SK-MEL-5 (cell line): Measurements from ENCODE around the gene CTNNA3. TPM values are rescaled to one million over a fixed set of nuclear protein-coding genes. Genes with fewer than 3 reads are reported as not detected.

Source experiments
- DNase-seq: peaks from one replicate; pipeline ENCODE4 v3.0.0-alpha.2; 2016; ENCODE audit warnings: low read depth, low spot score
- in situ Hi-C: cut with HindIII; loops from 2 replicates; pipeline ENCODE4 v1.10.0; 2016; ENCODE audit warnings: low sequenced_read_pairs, high pct_unique_total_duplicates, low pct_unique_long_range_greater_than_20kb
- total RNA-seq: library from RNA; depleted of rRNA; stranded (reverse); fragments of >200 nt; shearing (Covaris generic); gene quantifications from 2 replicates; pipeline ENCODE4 v1.2.3, GENCODE V29; 2014

CTNNA3 gene
- total RNA-seq, 1 experiment from 2014 or later: not detected

- in situ Hi-C loops: no loop called here
- DNase-seq: no peak
These were observed 923.2 kb downstream of the CTNNA3 start for GRCh38 chr10:66772548-66773471.

- no peak for DNase-seq
- in situ Hi-C loops: no loop called here
These were observed 928.3 kb downstream of the CTNNA3 start for GRCh38 chr10:66767707-66768106.

GRCh38 chr10:66762218-66762729 is 933.7 kb downstream of the CTNNA3 start:
- in situ Hi-C loops: no loop called here
- no peak for DNase-seq

- in situ Hi-C loops: no loop called here
- no peak for DNase-seq
These were observed 935.1 kb downstream of the CTNNA3 start for GRCh38 chr10:66760941-66761340.

GRCh38 chr10:66755474-66755873 is 940.5 kb downstream of the CTNNA3 start:
- in situ Hi-C loops: no loop called here
- no peak for DNase-seq

- in situ Hi-C loops: no loop called here
- no peak for DNase-seq
These were observed 943.3 kb downstream of the CTNNA3 start for GRCh38 chr10:66752714-66753113.

- no peak for DNase-seq
- in situ Hi-C loops: no loop called here
These were observed 947.8 kb downstream of the CTNNA3 start for GRCh38 chr10:66748217-66748616.

GRCh38 chr10:66747451-66747850 is 948.5 kb downstream of the CTNNA3 start:
- DNase-seq: peak; percentile 2
- in situ Hi-C loops: no loop called here

GRCh38 chr10:66746711-66747110 is 949.3 kb downstream of the CTNNA3 start:
- no peak for DNase-seq
- in situ Hi-C loops: no loop called here

- no peak for DNase-seq
- in situ Hi-C loops: no loop called here
These were observed 949.7 kb downstream of the CTNNA3 start for GRCh38 chr10:66746246-66746645.

GRCh38 chr10:66744915-66745314 is 951.1 kb downstream of the CTNNA3 start:
- in situ Hi-C loops: no loop called here
- DNase-seq: no peak

GRCh38 chr10:66737241-66737640 is 958.8 kb downstream of the CTNNA3 start:
- in situ Hi-C loops: no loop called here

GRCh38 chr10:66723608-66724400 is 972.2 kb downstream of the CTNNA3 start:
- in situ Hi-C loops: no loop called here
- no peak for DNase-seq

More at GRCh38 chr10:66737241-66737640, 958.8 kb downstream of the CTNNA3 start:
- DNase-seq: no peak

GRCh38 chr10:66719483-66719882 is 976.5 kb downstream of the CTNNA3 start:
- in situ Hi-C loops: no loop called here
- DNase-seq: no peak

GRCh38 chr10:66717231-66717981 is 978.6 kb downstream of the CTNNA3 start:
- DNase-seq: no peak
- in situ Hi-C loops: no loop called here

GRCh38 chr10:66714741-66715140 is 981.3 kb downstream of the CTNNA3 start:
- no peak for DNase-seq
- in situ Hi-C loops: no loop called here

GRCh38 chr10:66713387-66713786 is 982.6 kb downstream of the CTNNA3 start:
- no peak for DNase-seq
- in situ Hi-C loops: no loop called here

GRCh38 chr10:66698069-66698468 is 997.9 kb downstream of the CTNNA3 start:
- DNase-seq: no peak
- in situ Hi-C loops: no loop called here
